Measurements from ENCODE around the gene PEX11B.
A peak's percentile ranks its signal among the peaks of the same experiment; 100 is the strongest.

- peak in 1 of 3 experiments; percentile 6 for TF ChIP-seq CTCF (optimal IDR thresholded peaks at IDR 0.05 in 1 of 3, IDR thresholded peaks at IDR 0.05 in 1 of 3, conservative IDR thresholded peaks at IDR 0.05 in 1 of 3; ENCODE audit: extremely low read depth in 1 of 3, insufficient read depth in 2 of 3, low read length in 3 of 3)
- no peak for TF ChIP-seq EZH2 (IDR thresholded peaks at IDR 0.05; ENCODE audit: low read length)
These were observed 17.1 kb downstream of the PEX11B start for GRCh38 chr1:145901312-145902021.
